Left lung (tissue), 10 donors: ENCODE results near the gene GPBAR1. TPM values are rescaled to one million over a fixed set of nuclear protein-coding genes. Genes with fewer than 3 reads are reported as not detected.

Experiments used
- ATAC-seq: fragments of 200-7000 bp; cut with Tn5 transposase; one replicate; pipeline ENCODE4 v1.9.1; 2020; ENCODE audit warnings: moderate library complexity
- DNase-seq, 4 donors: peaks; one replicate each; pipeline ENCODE4 v3.0.0-alpha.2; 2013 to 2020
- H3K27ac ChIP-seq, 2 donors: fragments of 200-600 bp; sonication (generic) in 1 of 2; one replicate each; pipeline versions ENCODE4 v1.5.0 to v1.8.0; 2020 to 2021
- H3K27me3 ChIP-seq, 2 donors: fragments of 200-600 bp; sonication (generic) in 1 of 2; one replicate each; pipeline versions ENCODE4 v1.5.0 to v1.8.0; 2020 to 2021
- H3K36me3 ChIP-seq, 2 donors: fragments of 200-600 bp; sonication (generic) in 1 of 2; one replicate each; pipeline versions ENCODE4 v1.5.0 to v1.8.0; 2020 to 2021
- H3K4me1 ChIP-seq, 2 donors: fragments of 200-600 bp; one replicate each; pipeline ENCODE4 v1.8.0; 2021
- H3K4me3 ChIP-seq, 2 donors: fragments of 200-600 bp; sonication (generic) in 1 of 2; one replicate each; pipeline versions ENCODE4 v1.5.0 to v1.8.0; 2020 to 2021; ENCODE audit warnings: mild to moderate bottlenecking in 1 of 2
- H3K9me3 ChIP-seq, 2 donors: fragments of 200-600 bp; sonication (generic) in 1 of 2; one replicate each; pipeline versions ENCODE4 v1.5.0 to v1.8.0; 2020 to 2021
- intact Hi-C, 2 donors: fragments of 100-400 bp; cut with DNase I; formaldehyde crosslinking; loops; one replicate each; pipeline versions ENCODE4 v1.11.2 to v1.14.2; 2022
- polyA plus RNA-seq, 6 donors: library from polyadenylated mRNA; unstranded; fragments of 120-200 nt; gene quantifications; one replicate each; pipeline ENCODE4 v1.2.1, GENCODE V29; 2013; ENCODE audit not compliant: insufficient read length in 6 of 6
- total RNA-seq, 2 donors: library from RNA; stranded (reverse); fragmentation: NEBNext Ultra II Directional; extraction: Animal tissue kit (Norgen Biotek cat#: 25700); gene quantifications; one replicate each; pipeline ENCODE4 v1.2.1, GENCODE V29; 2021
- TF ChIP-seq, protein P1 (sequence below), 2 donors: fragments of 200-600 bp; sonication (generic) in 1 of 2; IDR thresholded peaks; one replicate each; pipeline versions ENCODE4 v1.5.0 to v1.8.0; 2021; ENCODE audit warnings: antibody characterized with exemption in 2 of 2
- donor health status: DM: no; HTN: yes; CAD: no.
- donor health status: DM: no; HTN: no; CAD: no.

GPBAR1 gene
- total and polyA plus RNA-seq, 8 donors: 0.88 to 4.3 (median 1.3) TPM

GRCh38 chr2:218273908-218274249 lies 13.1 kb downstream of the GPBAR1 start:
- ATAC-seq (no peak), DNase-seq (no peak)
- H3K27me3 ChIP-seq: no peaks in the 10 kb centered on the region
- H3K36me3 ChIP-seq: peaks cover 0 to 57% of the 10 kb centered on the region in 2 donors
- no peak overlapping the region for H3K4me3 ChIP-seq
- TF ChIP-seq, protein P1, sequence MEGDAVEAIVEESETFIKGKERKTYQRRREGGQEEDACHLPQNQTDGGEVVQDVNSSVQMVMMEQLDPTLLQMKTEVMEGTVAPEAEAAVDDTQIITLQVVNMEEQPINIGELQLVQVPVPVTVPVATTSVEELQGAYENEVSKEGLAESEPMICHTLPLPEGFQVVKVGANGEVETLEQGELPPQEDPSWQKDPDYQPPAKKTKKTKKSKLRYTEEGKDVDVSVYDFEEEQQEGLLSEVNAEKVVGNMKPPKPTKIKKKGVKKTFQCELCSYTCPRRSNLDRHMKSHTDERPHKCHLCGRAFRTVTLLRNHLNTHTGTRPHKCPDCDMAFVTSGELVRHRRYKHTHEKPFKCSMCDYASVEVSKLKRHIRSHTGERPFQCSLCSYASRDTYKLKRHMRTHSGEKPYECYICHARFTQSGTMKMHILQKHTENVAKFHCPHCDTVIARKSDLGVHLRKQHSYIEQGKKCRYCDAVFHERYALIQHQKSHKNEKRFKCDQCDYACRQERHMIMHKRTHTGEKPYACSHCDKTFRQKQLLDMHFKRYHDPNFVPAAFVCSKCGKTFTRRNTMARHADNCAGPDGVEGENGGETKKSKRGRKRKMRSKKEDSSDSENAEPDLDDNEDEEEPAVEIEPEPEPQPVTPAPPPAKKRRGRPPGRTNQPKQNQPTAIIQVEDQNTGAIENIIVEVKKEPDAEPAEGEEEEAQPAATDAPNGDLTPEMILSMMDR (IDR thresholded peaks at IDR 0.05): no peak
- intact Hi-C loops: loop anchor here in 1 of 2 donors (10.0 kb wide), 1 partner anchor 121 kb away; the partner anchor contains the start of gene CTDSP1
- no peaks in the 10 kb centered on the region for H3K9me3 ChIP-seq
- H3K4me1 ChIP-seq: peaks cover 31 to 65% of the 10 kb centered on the region in 2 donors
- peak overlapping the region in 1 of 2 donors; percentile 43 for H3K27ac ChIP-seq

- H3K9me3 ChIP-seq: no peaks in the 10 kb centered on the region
- H3K4me1 ChIP-seq: peaks cover 27 to 62% of the 10 kb centered on the region in 2 donors
- H3K27ac ChIP-seq: peak overlapping the region in 1 of 2 donors; percentile 43
- TF ChIP-seq, protein P1 (IDR thresholded peaks at IDR 0.05): no peak
- H3K27me3 ChIP-seq: no peaks in the 10 kb centered on the region
- no peak for ATAC-seq
- no peak for DNase-seq
- intact Hi-C loops: loop anchor here in 1 of 2 donors (10.0 kb wide), 1 partner anchor 120 kb away; the partner anchor contains the start of gene CTDSP1
- H3K36me3 ChIP-seq: peaks cover 0 to 64% of the 10 kb centered on the region in 2 donors
- no peak overlapping the region for H3K4me3 ChIP-seq
Measured at GRCh38 chr2:218274586-218274985, 13.8 kb downstream of the GPBAR1 start.

DNA sequence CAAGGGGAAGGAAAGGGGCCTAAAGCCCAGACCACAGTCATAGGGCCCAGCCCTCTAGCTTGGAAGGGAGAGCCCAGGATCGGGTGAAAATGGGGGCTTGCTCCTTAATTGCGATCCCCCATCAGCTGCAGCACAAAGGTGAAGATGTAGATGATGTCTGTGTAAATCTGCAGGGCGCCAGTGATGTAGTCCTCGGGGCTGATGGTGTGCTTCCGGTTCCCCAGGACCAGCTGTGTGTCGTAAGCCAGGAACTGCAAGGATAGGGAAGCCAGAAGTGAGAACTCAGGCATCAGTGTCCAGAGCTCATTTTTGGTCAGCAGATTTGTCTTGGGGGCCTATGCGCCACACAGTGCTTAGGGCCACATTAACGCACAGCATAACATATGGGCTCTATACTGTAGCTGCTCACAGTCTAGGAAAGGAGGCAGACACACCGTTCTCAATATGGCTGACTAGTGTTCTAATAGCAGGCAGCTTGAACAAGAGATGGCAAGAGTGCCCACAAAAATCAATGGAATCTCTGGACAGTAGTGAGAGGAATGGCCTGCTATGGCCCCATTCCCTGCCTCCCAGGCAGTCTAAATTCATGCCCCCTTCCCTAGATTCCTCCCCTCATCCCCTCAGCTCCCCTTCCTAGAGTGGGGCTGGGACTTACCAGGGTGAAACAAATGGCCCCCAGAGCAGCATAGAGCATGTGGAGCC lies 14.7 kb downstream of the GPBAR1 start:
- Histone ChIP-seq H3K27ac (peak overlapping the region in 1 of 2 donors; percentile 53), H3K4me3 (no peak overlapping the region), H3K4me1 (peaks cover 27 to 62% of the 10 kb centered on the region in 2 donors), H3K36me3 (peaks cover 5 to 73% of the 10 kb centered on the region in 2 donors), H3K27me3 (no peaks in the 10 kb centered on the region), H3K9me3 (no peaks in the 10 kb centered on the region)
- ATAC-seq (no peak), DNase-seq (no peak)
- intact Hi-C loops: loop anchor here in 1 of 2 donors (10.0 kb wide), 1 partner anchor 119 kb away; the partner anchor contains the start of gene CTDSP1
- TF ChIP-seq, protein P1 (IDR thresholded peaks at IDR 0.05): no peak

DNA sequence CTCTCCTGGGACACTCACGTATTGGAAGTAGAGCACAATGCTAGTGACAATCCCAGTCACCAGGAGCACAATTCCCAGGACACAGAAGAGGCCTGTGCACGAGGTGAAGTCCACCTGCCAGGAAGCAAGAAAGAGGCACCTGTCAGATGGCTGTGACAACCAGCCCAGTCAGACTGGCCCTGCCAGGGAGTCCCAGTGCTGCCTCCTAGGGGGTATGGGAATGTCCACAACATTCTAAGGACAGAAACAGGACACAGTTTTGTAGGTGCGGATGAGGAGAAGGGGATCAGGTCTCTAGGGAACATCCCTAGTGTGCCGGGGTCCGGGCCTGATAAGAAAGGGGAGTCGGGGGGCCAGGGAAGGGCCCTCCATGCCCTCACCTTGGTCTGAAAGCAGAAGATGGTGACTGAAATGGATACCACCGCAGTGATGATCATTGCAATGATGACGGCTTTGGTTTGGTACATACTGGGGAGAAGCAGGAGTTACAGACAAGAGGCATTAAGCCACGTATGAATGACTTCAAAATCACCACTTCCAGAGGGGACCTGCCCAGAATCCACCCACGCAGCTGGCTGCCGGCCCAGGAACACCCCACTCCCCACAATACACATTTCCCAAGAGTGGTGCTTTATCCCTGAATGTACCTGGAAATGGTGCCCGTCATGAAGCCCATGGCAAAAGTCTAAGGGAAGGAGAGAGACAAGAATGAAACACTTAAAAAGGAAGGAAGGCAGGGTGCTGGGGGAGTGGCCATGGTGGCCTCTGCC lies 16.4 kb downstream of the GPBAR1 start:
- H3K27me3 ChIP-seq: no peaks in the 10 kb centered on the region
- intact Hi-C loops: loop anchor here in 1 of 2 donors (10.0 kb wide), 1 partner anchor 118 kb away; the partner anchor contains the start of gene CTDSP1
- H3K4me1 ChIP-seq: peaks cover 13 to 57% of the 10 kb centered on the region in 2 donors
- H3K4me3 ChIP-seq: no peak overlapping the region
- DNase-seq (no peak), ATAC-seq (no peak)
- no peaks in the 10 kb centered on the region for H3K9me3 ChIP-seq
- TF ChIP-seq, protein P1 (IDR thresholded peaks at IDR 0.05): no peak
- peaks cover 5 to 90% of the 10 kb centered on the region in 2 donors for H3K36me3 ChIP-seq
- H3K27ac ChIP-seq: no peak overlapping the region

DNA sequence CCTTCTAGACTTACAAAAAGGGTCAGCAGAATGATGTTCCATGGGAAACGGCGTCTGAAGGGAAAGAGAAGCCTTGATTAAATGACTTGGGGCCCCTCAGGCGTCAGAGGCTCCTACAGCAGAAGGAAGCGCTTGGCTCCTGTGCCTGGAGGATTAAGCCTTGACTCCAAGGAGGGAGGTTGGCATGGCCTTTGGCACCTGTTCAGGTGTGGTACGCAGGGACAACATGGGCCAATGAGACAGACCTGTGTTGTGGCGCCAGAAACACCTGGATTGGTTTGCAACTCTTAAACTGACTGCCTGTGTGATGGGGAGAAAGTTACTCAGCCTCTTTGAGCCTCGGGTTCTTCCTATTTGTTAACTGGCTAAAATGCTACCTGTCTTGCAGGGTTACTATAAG lies 17.1 kb downstream of the GPBAR1 start:
- Histone ChIP-seq H3K27ac (no peak overlapping the region), H3K4me3 (no peak overlapping the region), H3K9me3 (no peaks in the 10 kb centered on the region), H3K4me1 (peaks cover 13 to 57% of the 10 kb centered on the region in 2 donors), H3K36me3 (peaks cover 5 to 97% of the 10 kb centered on the region in 2 donors), H3K27me3 (no peaks in the 10 kb centered on the region)
- TF ChIP-seq, protein P1 (IDR thresholded peaks at IDR 0.05): no peak
- DNase-seq: no peak
- intact Hi-C loops: loop anchor here in 1 of 2 donors (10.0 kb wide), 1 partner anchor 117 kb away; the partner anchor contains the start of gene CTDSP1
- no peak for ATAC-seq
